ENCODE results near the gene PPP1R37. TPM values are rescaled to one million over a fixed set of nuclear protein-coding genes. Genes with fewer than 3 reads are reported as not detected.

The PPP1R37 gene
- total RNA-seq, 4 donors from 2014 or later = 37.4 to 55.2 (median 52.1) TPM

DNA sequence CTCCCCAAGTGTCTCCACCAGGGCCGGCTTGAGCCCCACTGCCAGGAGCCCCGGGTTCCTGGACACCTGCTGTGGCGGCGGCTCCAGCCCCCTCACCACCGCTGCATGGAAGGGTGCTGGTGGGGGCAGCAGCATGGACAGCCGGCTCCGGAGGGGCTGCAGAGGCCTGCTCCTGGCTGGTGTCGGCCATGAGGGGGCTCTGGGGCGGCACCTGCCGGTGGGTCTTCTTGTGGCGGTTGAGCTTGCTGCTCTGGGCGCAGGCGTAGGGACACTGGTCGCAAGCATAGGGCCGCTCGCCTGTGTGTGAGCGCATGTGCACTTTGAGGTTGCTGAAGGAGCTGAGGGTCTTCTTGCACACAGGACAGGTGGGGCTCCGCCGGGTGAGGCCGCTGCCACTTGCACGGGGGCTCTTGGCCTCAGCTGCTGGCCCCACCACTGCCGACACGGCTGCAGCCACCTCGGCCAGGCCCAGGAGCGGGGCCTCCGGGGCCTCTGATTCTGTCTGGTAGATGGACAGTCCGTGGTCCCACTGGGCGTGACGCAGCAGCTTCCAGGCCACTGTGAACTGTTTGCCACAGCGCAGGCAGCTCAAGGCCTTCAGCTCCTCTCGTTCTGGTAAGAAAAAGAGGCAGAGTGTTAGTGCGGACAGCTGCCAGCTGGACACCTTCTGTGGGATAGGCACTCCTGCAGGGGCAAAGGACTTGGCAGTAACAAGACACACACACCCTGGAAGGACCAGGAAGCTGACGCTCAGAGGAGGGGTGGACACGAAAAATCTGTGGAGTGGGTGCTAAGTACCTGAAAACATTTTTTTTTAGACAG is 20.8 kb upstream of the PPP1R37 start:
- 78 to 80% methylated on average over 26 to 33 of the region's 34 CpGs for WGBS, 2 donors
- H3K4me3 ChIP-seq (ENCODE audit: low read depth, poor library complexity, severe bottlenecking) = no peak overlapping the region
- TF ChIP-seq POLR2A (IDR thresholded peaks at IDR 0.05) = no peak
- TF ChIP-seq, protein P1, sequence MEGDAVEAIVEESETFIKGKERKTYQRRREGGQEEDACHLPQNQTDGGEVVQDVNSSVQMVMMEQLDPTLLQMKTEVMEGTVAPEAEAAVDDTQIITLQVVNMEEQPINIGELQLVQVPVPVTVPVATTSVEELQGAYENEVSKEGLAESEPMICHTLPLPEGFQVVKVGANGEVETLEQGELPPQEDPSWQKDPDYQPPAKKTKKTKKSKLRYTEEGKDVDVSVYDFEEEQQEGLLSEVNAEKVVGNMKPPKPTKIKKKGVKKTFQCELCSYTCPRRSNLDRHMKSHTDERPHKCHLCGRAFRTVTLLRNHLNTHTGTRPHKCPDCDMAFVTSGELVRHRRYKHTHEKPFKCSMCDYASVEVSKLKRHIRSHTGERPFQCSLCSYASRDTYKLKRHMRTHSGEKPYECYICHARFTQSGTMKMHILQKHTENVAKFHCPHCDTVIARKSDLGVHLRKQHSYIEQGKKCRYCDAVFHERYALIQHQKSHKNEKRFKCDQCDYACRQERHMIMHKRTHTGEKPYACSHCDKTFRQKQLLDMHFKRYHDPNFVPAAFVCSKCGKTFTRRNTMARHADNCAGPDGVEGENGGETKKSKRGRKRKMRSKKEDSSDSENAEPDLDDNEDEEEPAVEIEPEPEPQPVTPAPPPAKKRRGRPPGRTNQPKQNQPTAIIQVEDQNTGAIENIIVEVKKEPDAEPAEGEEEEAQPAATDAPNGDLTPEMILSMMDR (IDR thresholded peaks at IDR 0.05) = no peak
- no peak for DNase-seq (ENCODE audit: low spot score in 2 of 2)
- intact Hi-C loops (cut with DNase I; ENCODE audit: low total_unique reads) = no loop called here

DNA sequence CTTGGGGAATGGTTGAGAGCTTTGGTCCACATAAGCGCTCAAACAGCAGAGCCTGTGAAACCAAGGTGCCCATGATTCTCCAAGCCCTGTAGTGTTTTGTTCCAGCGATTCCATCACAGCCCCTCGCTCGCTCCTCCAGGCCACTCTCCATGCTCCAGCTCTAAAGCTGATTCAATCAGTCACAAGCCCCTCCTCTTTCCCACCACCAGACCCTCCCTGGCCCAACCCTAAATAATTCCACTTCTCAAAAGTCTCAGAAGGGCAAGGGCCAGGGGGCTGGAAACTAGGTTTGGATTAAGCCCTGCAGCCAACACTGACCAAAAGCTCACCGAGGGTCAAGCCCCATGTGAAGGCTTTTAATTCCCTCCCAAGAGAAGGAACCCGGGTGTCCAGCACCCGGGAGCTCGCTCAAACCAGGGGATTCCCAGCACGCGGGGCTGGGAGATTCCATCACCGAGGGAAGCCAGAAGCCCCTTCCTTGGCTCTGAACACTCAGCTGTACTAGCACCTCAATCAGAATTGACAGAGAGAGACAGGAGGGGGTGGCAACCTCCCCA is 18.2 kb upstream of the PPP1R37 start:
- intact Hi-C loops (cut with DNase I; ENCODE audit: low total_unique reads) = no loop called here
- no peak for DNase-seq (ENCODE audit: low spot score in 2 of 2)
- WGBS, 2 donors = 58 to 63% methylated on average over 10 to 11 of the region's 11 CpGs
- TF ChIP-seq, protein P1 (IDR thresholded peaks at IDR 0.05) = no peak
- no peak overlapping the region for H3K4me3 ChIP-seq (ENCODE audit: low read depth, poor library complexity, severe bottlenecking)

DNA sequence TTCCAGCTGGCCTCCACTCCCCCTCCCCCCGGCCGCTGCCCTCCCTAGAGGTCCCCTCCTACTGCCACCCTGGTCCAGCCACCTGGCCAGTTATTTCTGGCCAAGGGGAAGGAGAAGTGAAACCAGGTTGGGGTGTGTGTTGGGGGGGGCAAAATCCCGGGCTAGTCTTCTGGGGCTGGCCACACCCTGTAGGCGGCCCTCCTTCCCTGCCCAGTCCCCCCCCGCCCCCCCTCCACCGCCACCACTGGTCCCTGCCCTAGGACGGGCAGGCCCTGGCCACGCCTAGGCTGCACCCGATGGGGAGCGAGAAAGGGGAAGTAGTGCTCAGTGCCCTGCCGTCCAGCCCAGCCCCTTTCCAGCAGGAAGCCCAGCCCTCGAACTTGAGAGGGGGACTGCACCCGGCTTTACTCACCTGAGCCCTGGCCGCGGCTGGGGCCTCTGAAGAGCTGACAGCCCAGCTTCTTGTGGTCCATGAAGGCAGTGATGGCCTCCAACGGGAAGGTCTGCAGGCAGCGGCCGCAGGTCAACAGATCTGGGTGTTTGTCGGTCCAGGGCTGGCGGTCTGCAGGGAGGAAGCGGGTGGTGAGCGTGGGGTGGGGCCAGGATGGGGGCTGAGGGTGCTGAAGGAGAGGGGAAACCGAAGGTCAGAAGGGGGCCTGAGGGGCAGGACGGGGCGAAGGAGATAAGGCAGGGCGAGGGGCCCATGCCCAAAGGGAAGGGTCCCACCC is 17.5 kb upstream of the PPP1R37 start:
- intact Hi-C loops (cut with DNase I; ENCODE audit: low total_unique reads) = no loop called here
- WGBS, 2 donors = 10 to 15% methylated on average over 18 to 24 of the region's 26 CpGs
- DNase-seq (ENCODE audit: low spot score in 2 of 2) = peak; percentile 68 to 94
- no peak for TF ChIP-seq POLR2A (IDR thresholded peaks at IDR 0.05)
- TF ChIP-seq, protein P1 (IDR thresholded peaks at IDR 0.05) = no peak
- H3K4me3 ChIP-seq (ENCODE audit: low read depth, poor library complexity, severe bottlenecking) = peak overlapping the region; percentile 34

DNA sequence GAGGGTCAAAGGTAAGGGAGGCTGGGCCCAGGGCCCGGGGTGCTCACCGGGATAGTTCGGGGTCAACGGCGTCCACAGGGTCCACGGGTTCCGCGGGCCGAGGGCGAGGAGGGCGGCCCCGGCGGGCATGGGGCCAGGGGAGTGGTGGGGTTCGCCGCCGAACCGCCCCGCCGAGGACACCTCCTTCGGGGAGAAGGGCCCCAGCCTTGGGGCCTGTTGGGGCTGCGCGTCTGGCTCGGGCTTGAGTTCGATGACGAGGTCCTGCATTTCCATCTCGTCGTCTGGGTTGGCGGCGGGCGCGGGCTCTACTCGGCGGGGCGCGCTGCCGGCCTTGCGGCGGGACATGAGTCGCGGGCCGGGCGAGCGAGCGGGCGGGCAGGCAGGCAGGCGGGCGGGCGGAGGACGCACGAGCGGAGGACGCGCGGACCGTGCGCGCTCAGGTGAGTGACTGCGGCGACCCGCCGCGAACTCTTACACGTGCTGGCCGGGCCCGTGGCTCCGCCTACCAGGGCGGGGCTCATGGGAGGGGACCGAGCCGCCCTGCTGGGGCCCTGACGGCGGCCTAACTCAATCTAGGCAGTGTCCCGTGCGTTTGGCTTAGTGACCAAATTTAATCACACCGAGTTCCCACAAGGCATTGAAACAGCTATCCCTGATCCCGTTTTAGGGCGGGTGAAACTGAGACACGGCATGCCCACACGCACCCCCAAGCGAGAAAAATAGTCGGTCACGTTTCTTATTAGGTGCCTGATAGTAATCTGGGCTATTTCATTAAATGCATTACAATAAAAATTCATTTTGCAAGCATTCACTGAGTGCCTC is 16.7 kb upstream of the PPP1R37 start, which contains the start of gene ZNF296:
Gene ZNF296 (minus strand): TSS at position 450 of the 822 bp plus-strand sequence. CDS start 105 bp downstream, at position 345.
- peak; percentile 74 to 95 for DNase-seq (ENCODE audit: low spot score in 2 of 2)
- intact Hi-C loops (cut with DNase I; ENCODE audit: low total_unique reads) = no loop called here
- peak within 1 kb of the TSS; percentile 34 for H3K4me3 ChIP-seq (ENCODE audit: low read depth, poor library complexity, severe bottlenecking)
- no peak for TF ChIP-seq POLR2A (IDR thresholded peaks at IDR 0.05)
- TF ChIP-seq, protein P1 (IDR thresholded peaks at IDR 0.05) = no peak
- WGBS, 2 donors = 2 to 4% methylated on average over 33 to 35 of the region's 81 CpGs

Measured in lower leg skin (tissue), 4 donors.